Karpas-422 (cell line): ENCODE data around the gene BORCS8. TPM values are rescaled to one million over a fixed set of nuclear protein-coding genes. Genes with fewer than 3 reads are reported as not detected.

Experiments
- DNase-seq: peaks from one replicate; pipeline ENCODE4 v3.0.0-alpha.2; 2015
- H2AFZ ChIP-seq: fragments of 200-600 bp; sonication (generic); 2 replicates; pipeline ENCODE4 v1.6.1; 2014; ENCODE audit warnings: antibody characterized with exemption, low read length, mixed read lengths
- H3K27ac ChIP-seq: fragments of 200-600 bp; sonication (generic); 2 replicates; pipeline ENCODE4 v1.5.1; 2014; ENCODE audit warnings: mild to moderate bottlenecking, low read length, moderate library complexity
- H3K27me3 ChIP-seq: fragments of 200-600 bp; sonication (generic); 2 replicates; pipeline ENCODE4 v1.6.1; 2014; ENCODE audit warnings: low read length, mixed read lengths
- H3K36me3 ChIP-seq: fragments of 200-600 bp; sonication (generic); 2 replicates; pipeline ENCODE4 v1.6.1; 2014; ENCODE audit warnings: low read length, mixed read lengths; ENCODE audit not compliant: insufficient read depth
- H3K4me1 ChIP-seq: fragments of 200-600 bp; sonication (generic); 2 replicates; pipeline ENCODE4 v1.6.1; 2014; ENCODE audit warnings: mild to moderate bottlenecking, low read length, mixed read lengths
- H3K4me2 ChIP-seq: fragments of 200-600 bp; sonication (generic); 2 replicates; pipeline ENCODE4 v1.6.1; 2014; ENCODE audit warnings: low read length, low read depth, mild to moderate bottlenecking; ENCODE audit not compliant: poor library complexity, severe bottlenecking
- H3K4me3 ChIP-seq: fragments of 200-600 bp; sonication (generic); 2 replicates; pipeline ENCODE4 v1.5.1; 2014; ENCODE audit warnings: mild to moderate bottlenecking, antibody characterized with exemption, low read length, mixed read lengths
- H3K79me2 ChIP-seq: fragments of 200-600 bp; sonication (generic); 2 replicates; pipeline ENCODE4 v1.6.1; 2014; ENCODE audit warnings: mild to moderate bottlenecking, low read length, mixed read lengths
- H3K9ac ChIP-seq: fragments of 200-600 bp; sonication (generic); 2 replicates; pipeline ENCODE4 v1.6.0; 2014; ENCODE audit warnings: low read length
- H3K9me2 ChIP-seq: fragments of 200-600 bp; sonication (generic), shearing (Covaris generic); replicated peaks from 2 replicates; pipeline ENCODE4 v1.6.0; 2014; ENCODE audit warnings: mild to moderate bottlenecking, low read length, moderate library complexity; ENCODE audit not compliant: insufficient read depth
- H3K9me3 ChIP-seq: fragments of 300-700, 200-600 bp; sonication (generic); 2 replicates; pipeline ENCODE4 v1.6.1; 2014; ENCODE audit warnings: low read length, mixed read lengths
- H4K20me1 ChIP-seq: fragments of 200-600 bp; sonication (generic); 2 replicates; pipeline ENCODE4 v1.6.1; 2014; ENCODE audit warnings: mild to moderate bottlenecking, antibody characterized with exemption, low read length, low read depth; ENCODE audit not compliant: insufficient read depth
- total RNA-seq: library from RNA; depleted of rRNA; stranded (reverse); fragments of >200 nt; shearing (Covaris generic); gene quantifications from 2 replicates; pipeline ENCODE4 v1.2.3, GENCODE V29; 2014; ENCODE audit warnings: low replicate concordance

BORCS8 gene
- total RNA-seq, 1 experiment from 2014 or later: 6.6 TPM

DNA sequence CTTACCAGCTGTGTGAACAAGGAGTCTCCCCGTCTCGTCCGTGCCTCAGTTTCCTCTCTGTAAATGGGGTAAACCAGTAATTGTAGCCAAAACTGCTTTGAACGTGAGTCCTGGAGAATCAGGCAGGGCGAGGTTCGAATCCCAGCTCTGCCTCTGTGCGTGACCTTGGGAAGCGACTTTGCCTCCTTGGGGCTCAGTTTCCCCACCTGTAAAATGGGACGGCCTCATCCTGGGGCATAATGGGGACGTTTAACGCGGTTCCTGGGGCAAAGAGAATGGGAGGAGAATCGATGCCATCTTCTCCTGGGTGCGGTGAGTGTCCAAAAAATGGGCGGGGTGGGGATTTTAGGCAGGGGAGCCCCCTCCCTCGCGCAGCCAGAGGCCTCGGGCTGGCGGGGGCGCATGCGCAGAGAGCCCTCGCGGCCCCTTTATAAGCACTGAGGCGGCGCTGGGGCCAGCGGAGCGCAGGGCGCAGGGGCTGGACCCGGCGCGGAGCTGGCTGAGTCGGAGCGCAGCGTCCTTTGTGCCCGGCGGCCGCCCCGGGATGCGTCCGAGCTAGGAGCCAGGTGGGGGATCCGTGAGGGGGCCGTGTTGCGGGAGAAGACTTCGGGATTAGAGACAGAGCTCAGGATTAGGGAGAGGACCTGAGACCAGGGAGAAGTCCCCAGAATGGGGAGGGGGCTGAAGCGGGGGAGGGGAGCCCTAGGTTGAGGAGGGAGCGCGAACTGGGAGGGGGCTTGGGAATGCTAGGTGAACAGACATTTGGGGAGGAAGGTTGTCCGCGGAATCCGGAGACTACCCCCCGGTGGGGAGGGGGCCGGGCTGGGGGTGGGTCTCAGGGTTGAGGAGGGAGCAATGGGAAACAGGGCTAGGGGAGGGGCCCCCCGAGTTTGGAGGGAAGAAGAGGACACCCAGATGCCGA, 19.8 kb upstream of the BORCS8 start, which contains the start of gene NCAN:
TSS of gene NCAN (plus strand) at position 460 of the 922 bp plus-strand sequence. CDS start 4,996 bp downstream, outside the sequence.
- Histone ChIP-seq H2AFZ (no peak within 1 kb of the TSS), H3K36me3 (no peaks in the 10 kb centered on the region), H3K9me3 (no peaks in the 10 kb centered on the region), H3K27me3 (no peaks in the 10 kb centered on the region), H4K20me1 (no peaks in the 10 kb centered on the region; the same call in 1 of the 2 replicates), H3K4me3 (no peak within 1 kb of the TSS), H3K9me2 (no peaks in the 10 kb centered on the region), H3K4me2 (no peak within 1 kb of the TSS), H3K4me1 (peaks cover 5% of the 10 kb centered on the region; the same call in 1 of the 2 replicates), H3K79me2 (no peaks in the 10 kb centered on the region), H3K27ac (no peak within 1 kb of the TSS), H3K9ac (no peak within 1 kb of the TSS)
- no peak for DNase-seq

DNA sequence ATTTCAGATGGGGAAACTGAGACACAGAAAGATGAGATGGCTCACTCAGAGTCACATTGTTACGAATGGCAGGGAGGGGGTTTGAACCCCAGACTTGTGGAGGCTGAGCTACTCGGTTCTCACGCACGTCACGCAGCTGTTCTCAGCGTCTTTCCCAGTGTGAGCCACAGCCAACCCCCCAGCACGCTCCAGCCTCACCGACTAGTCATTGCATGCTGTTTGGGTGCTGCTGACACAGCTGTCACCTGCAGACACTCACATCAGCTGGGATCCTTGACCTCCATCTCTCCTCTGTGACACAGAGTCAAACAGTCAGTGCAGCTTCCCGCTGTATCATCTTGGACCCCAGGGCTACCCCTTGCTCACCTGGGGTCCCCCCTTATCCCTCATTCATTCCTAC, 17.4 kb upstream of the BORCS8 start:
- Histone ChIP-seq H3K27ac (no peak overlapping the region), H3K9ac (no peak overlapping the region), H3K9me2 (no peaks in the 10 kb centered on the region), H2AFZ (no peak overlapping the region), H3K4me1 (peaks cover 3% of the 10 kb centered on the region; the same call in 1 of the 2 replicates), H3K79me2 (no peaks in the 10 kb centered on the region), H3K4me2 (no peak overlapping the region), H3K4me3 (no peak overlapping the region), H4K20me1 (no peaks in the 10 kb centered on the region), H3K36me3 (no peaks in the 10 kb centered on the region), H3K9me3 (no peaks in the 10 kb centered on the region), H3K27me3 (no peaks in the 10 kb centered on the region)
- DNase-seq: no peak

GRCh38 chr19:19207637-19208572, 16.0 kb upstream of the BORCS8 start:
- Histone ChIP-seq H4K20me1 (no peaks in the 10 kb centered on the region), H3K4me2 (no peak overlapping the region), H3K9me2 (no peaks in the 10 kb centered on the region), H3K4me3 (no peak overlapping the region), H3K4me1 (no peaks in the 10 kb centered on the region), H3K36me3 (no peaks in the 10 kb centered on the region), H2AFZ (no peak overlapping the region), H3K79me2 (peaks cover 1% of the 10 kb centered on the region), H3K9me3 (no peaks in the 10 kb centered on the region), H3K27ac (no peak overlapping the region), H3K27me3 (no peaks in the 10 kb centered on the region), H3K9ac (no peak overlapping the region)
- DNase-seq: no peak

GRCh38 chr19:19206938-19207337, 15.0 kb upstream of the BORCS8 start:
- H3K9me3 ChIP-seq: no peaks in the 10 kb centered on the region
- no peaks in the 10 kb centered on the region for H3K36me3 ChIP-seq
- no peak overlapping the region for H3K9ac ChIP-seq
- H3K4me3 ChIP-seq: no peak overlapping the region
- H3K27me3 ChIP-seq: no peaks in the 10 kb centered on the region
- H3K4me2 ChIP-seq: no peak overlapping the region
- no peaks in the 10 kb centered on the region for H3K9me2 ChIP-seq
- no peaks in the 10 kb centered on the region for H4K20me1 ChIP-seq
- no peak overlapping the region for H2AFZ ChIP-seq
- H3K27ac ChIP-seq: no peak overlapping the region
- peaks cover 9% of the 10 kb centered on the region for H3K4me1 ChIP-seq
- DNase-seq: no peak
- peaks cover 11% of the 10 kb centered on the region for H3K79me2 ChIP-seq

DNA sequence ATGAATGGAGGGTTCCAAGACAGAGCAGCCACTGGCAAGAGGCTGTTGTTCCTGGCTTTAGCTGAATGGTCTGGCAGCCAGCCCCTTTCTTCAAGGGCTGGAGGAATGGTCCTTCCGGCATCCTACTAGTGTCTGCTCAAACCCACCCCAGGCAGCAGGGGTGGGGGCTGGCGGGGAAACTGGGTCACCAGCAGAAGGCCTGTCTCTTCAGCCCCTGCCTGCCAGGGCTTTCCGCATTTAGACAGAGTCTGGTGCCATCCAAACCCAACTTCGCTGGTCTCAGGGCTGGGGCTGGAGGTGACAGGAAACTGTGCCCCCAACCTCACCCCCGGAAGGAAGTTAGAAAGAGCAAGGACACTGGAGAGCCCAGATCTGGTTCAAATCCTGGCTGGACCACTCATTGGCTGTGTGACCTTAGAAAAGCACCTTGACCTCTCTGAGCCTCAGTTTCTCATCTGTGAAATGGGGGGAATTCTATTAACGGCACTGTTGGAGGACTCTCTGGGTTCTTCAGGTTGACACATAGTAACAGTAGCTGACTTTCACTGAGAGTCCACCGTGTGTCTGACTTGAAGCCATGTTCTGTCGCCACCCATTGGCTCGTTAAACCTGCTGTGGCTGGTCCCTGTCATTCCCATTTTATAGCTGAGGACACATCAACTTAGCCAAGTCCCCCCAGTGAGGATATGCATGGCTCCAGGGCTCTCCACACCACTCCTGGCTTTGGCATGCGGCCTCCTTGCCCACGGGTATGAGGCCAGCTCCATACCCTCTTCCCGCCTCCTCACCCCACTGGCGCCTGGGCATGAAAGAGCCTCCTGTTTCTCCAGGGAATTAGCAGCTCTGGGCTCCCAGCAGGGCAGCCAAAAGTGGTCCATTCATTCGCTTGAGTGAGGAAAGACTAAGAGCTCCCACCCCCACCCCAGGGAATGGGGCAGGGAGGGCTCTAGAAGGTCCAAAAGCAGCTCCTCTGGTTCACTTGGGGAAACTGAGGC, 13.8 kb upstream of the BORCS8 start:
- no peak overlapping the region for H2AFZ ChIP-seq
- peaks cover 15% of the 10 kb centered on the region for H3K79me2 ChIP-seq
- H3K9me2 ChIP-seq: no peaks in the 10 kb centered on the region
- H3K4me2 ChIP-seq: no peak overlapping the region
- H3K36me3 ChIP-seq: no peaks in the 10 kb centered on the region
- H3K27me3 ChIP-seq: no peaks in the 10 kb centered on the region
- DNase-seq: no peak
- H3K27ac ChIP-seq: no peak overlapping the region
- H3K9me3 ChIP-seq: no peaks in the 10 kb centered on the region
- H3K4me1 ChIP-seq: peaks cover 17% of the 10 kb centered on the region
- no peaks in the 10 kb centered on the region for H4K20me1 ChIP-seq
- no peak overlapping the region for H3K9ac ChIP-seq
- no peak overlapping the region for H3K4me3 ChIP-seq

DNA sequence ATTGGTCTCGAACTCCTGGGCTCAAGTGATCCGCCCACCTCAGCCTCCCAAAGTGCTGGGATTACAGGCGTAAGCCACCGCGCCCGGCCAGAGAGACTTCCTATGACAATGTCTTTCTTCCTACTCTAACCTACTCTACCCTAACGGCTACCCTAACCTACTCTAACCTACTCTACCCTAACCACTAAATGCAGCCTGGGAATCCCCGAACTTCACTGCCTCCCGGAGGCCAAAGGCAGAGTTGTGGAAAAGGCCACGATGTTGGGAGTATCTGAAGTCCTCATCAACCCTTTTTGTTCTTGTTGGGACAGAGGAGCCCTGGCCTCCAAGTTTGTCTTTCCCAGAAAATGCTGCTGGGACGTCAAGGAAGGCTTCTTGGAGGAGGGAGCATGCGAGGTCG, 12.2 kb upstream of the BORCS8 start:
- no peaks in the 10 kb centered on the region for H3K9me3 ChIP-seq
- no peaks in the 10 kb centered on the region for H3K36me3 ChIP-seq
- H3K9ac ChIP-seq: no peak overlapping the region
- no peaks in the 10 kb centered on the region for H3K27me3 ChIP-seq
- no peak for DNase-seq
- no peak overlapping the region for H3K4me2 ChIP-seq
- H3K4me1 ChIP-seq: peaks cover 17% of the 10 kb centered on the region
- H2AFZ ChIP-seq: no peak overlapping the region
- no peaks in the 10 kb centered on the region for H3K9me2 ChIP-seq
- H3K4me3 ChIP-seq: no peak overlapping the region
- H3K27ac ChIP-seq: no peak overlapping the region
- no peaks in the 10 kb centered on the region for H4K20me1 ChIP-seq
- peaks cover 15% of the 10 kb centered on the region for H3K79me2 ChIP-seq

GRCh38 chr19:19203012-19203856, 11.3 kb upstream of the BORCS8 start, which contains the start of gene NR2C2AP:
Gene NR2C2AP (minus strand): TSS chr19:19203414. CDS start chr19:19203060, 354 bp downstream.
- no peaks in the 10 kb centered on the region for H4K20me1 ChIP-seq
- H3K9me3 ChIP-seq: no peaks in the 10 kb centered on the region
- H3K4me1 ChIP-seq: peaks cover 17% of the 10 kb centered on the region
- peak within 1 kb of the TSS; percentile 84 for H3K9ac ChIP-seq
- no peak within 1 kb of the TSS for H2AFZ ChIP-seq
- no peaks in the 10 kb centered on the region for H3K9me2 ChIP-seq
- peaks cover 15% of the 10 kb centered on the region for H3K79me2 ChIP-seq
- peak; percentile 98 for DNase-seq
- H3K4me3 ChIP-seq: peak within 1 kb of the TSS; percentile 92
- H3K36me3 ChIP-seq: 0 out of 2 replicates have a peak, but pooled peaks cover 3% of the 10 kb centered on the region
- peak within 1 kb of the TSS; percentile 40; the same call in 1 of the 2 replicates for H3K27ac ChIP-seq
- H3K4me2 ChIP-seq: peak within 1 kb of the TSS; percentile 85
- H3K27me3 ChIP-seq: no peaks in the 10 kb centered on the region
